ENCODE results near the gene PDLIM5. TPM values are rescaled to one million over a fixed set of nuclear protein-coding genes. Genes with fewer than 3 reads are reported as not detected.

Gene PDLIM5
- total and polyA plus RNA-seq, 11 donors, result 262 to 1,378 (median 1,035) TPM

- DNase-seq (no peak), ATAC-seq (no peak)
- Histone ChIP-seq H3K4me1 (peaks cover 0 to 5% (median 0%) of the 10 kb centered on the region in 12 donors), H3K27ac (no peak overlapping the region), H3K9me3 (no peaks in the 10 kb centered on the region), H3K27me3 (no peaks in the 10 kb centered on the region), H3K36me3 (peaks cover 0 to 81% (median 48%) of the 10 kb centered on the region in 9 donors), H3K4me3 (no peak overlapping the region)
- intact Hi-C loops (cut with DNase I), result no loop called here
- 72 to 81% (median 76%) methylated on average over 3 of the region's 3 CpGs for WGBS, 4 donors
- TF ChIP-seq POLR2A (IDR thresholded peaks at IDR 0.05) (no peak), CTCF (IDR thresholded peaks at IDR 0.05) (no peak)
Observed at GRCh38 chr4:94665500-94666404, 214.0 kb downstream of the PDLIM5 start.

- Histone ChIP-seq H3K4me1 (peaks cover 0 to 5% (median 0%) of the 10 kb centered on the region in 12 donors), H3K27me3 (no peaks in the 10 kb centered on the region), H3K27ac (no peak overlapping the region), H3K36me3 (peaks cover 0 to 54% (median 23%) of the 10 kb centered on the region in 9 donors), H3K9me3 (no peaks in the 10 kb centered on the region), H3K4me3 (no peak overlapping the region)
- 91 to 93% (median 92%) methylated on average over 7 of the region's 7 CpGs for WGBS, 4 donors
- ATAC-seq (no peak), DNase-seq (no peak)
- TF ChIP-seq CTCF (IDR thresholded peaks at IDR 0.05), result no peak
- no peak for TF ChIP-seq POLR2A (IDR thresholded peaks at IDR 0.05)
- intact Hi-C loops (cut with DNase I), result no loop called here
Observed at GRCh38 chr4:94668724-94669123, 217.0 kb downstream of the PDLIM5 start.

- no peak overlapping the region for H3K27ac ChIP-seq
- H3K4me1 ChIP-seq, result peaks cover 0 to 5% (median 0%) of the 10 kb centered on the region in 12 donors
- no peak overlapping the region for H3K4me3 ChIP-seq
- TF ChIP-seq POLR2A (IDR thresholded peaks at IDR 0.05) (no peak), CTCF (IDR thresholded peaks at IDR 0.05) (no peak)
- DNase-seq (no peak), ATAC-seq (no peak)
- H3K36me3 ChIP-seq, result peaks cover 0 to 41% (median 11%) of the 10 kb centered on the region in 9 donors
- intact Hi-C loops (cut with DNase I), result no loop called here
- H3K9me3 ChIP-seq, result no peaks in the 10 kb centered on the region
- 81 to 87% (median 84%) methylated on average over 6 of the region's 6 CpGs for WGBS, 4 donors
- H3K27me3 ChIP-seq, result no peaks in the 10 kb centered on the region
Observed at GRCh38 chr4:94669672-94670664, 218.2 kb downstream of the PDLIM5 start.
